Lung microvascular endothelial cell (primary cell): Measurements from ENCODE around the gene RSPH10B. TPM values are rescaled to one million over a fixed set of nuclear protein-coding genes. Genes with fewer than 3 reads are reported as not detected.
"Not testable (repeated sequence)": the region's sequence is repeated elsewhere in the genome, so short reads cannot be mapped to it uniquely, and the experiment has no call there.

ENCODE experiments used
- DNase-seq, 2 donors: peaks; one replicate each; pipeline versions ENCODE4 v3.0.0 to v3.0.0-alpha.2; 2010; ENCODE audit warnings: low read depth in 2 of 2
- total RNA-seq: library from RNA; depleted of rRNA; stranded (reverse); fragments of >200 nt; gene quantifications from 2 replicates; pipeline ENCODE4 v1.2.1, GENCODE V29; 2014

The RSPH10B gene
- total RNA-seq, 1 donor from 2014 or later, result 0.20 TPM

GRCh38 chr7:5930290-5930689, 40.2 kb downstream of the RSPH10B start:
- DNase-seq, result not testable (repeated sequence)

GRCh38 chr7:5926263-5926870, 44.1 kb downstream of the RSPH10B start:
- not testable (repeated sequence) for DNase-seq

- DNase-seq, result not testable (repeated sequence)
These were observed 45.9 kb downstream of the RSPH10B start for GRCh38 chr7:5924630-5925029.

GRCh38 chr7:5924180-5924579, 46.3 kb downstream of the RSPH10B start:
- DNase-seq, result not testable (repeated sequence)

- not testable (repeated sequence) for DNase-seq
These were observed 54.0 kb downstream of the RSPH10B start for GRCh38 chr7:5916529-5916928.

- not testable (repeated sequence) for DNase-seq
These were observed 61.7 kb downstream of the RSPH10B start for GRCh38 chr7:5908835-5909234.

- not testable (repeated sequence) for DNase-seq
These were observed 65.8 kb downstream of the RSPH10B start for GRCh38 chr7:5904726-5905125.

- DNase-seq, result not testable (repeated sequence)
These were observed 67.5 kb downstream of the RSPH10B start for GRCh38 chr7:5903002-5903401.

- DNase-seq, result peak; percentile 37 to 76
These were observed 71.8 kb downstream of the RSPH10B start, which contains the start of gene CCZ1 for GRCh38 chr7:5898480-5899224. Gene CCZ1, plus strand, starts transcription at chr7:5898733. Its CDS starts 67 bp downstream, at chr7:5898800.

GRCh38 chr7:5897369-5897919, 73.0 kb downstream of the RSPH10B start:
- peak in 1 of 2 donors; percentile 14 for DNase-seq

GRCh38 chr7:5892498-5892897, 78.0 kb downstream of the RSPH10B start:
- DNase-seq, result no peak

- not testable (repeated sequence) for DNase-seq
These were observed 80.2 kb downstream of the RSPH10B start for GRCh38 chr7:5890244-5890643.

GRCh38 chr7:5888021-5888420, 82.5 kb downstream of the RSPH10B start:
- DNase-seq, result not testable (repeated sequence)

GRCh38 chr7:5884431-5884830, 86.1 kb downstream of the RSPH10B start:
- not testable (repeated sequence) for DNase-seq

- DNase-seq, result not testable (repeated sequence)
These were observed 90.4 kb downstream of the RSPH10B start for GRCh38 chr7:5880106-5880505.

GRCh38 chr7:5879591-5879990, 90.9 kb downstream of the RSPH10B start:
- not testable (repeated sequence) for DNase-seq

Other genes starting within 250 kb of the RSPH10B start
- gene RNF216, start 189.0 kb downstream of the RSPH10B start, total RNA-seq, result 16.1 and 23.0 TPM in 2 replicates
- not detected in 2 replicates for gene OCM, start 89.9 kb downstream of the RSPH10B start, total RNA-seq
- 39.9 and 44.9 TPM in 2 replicates for gene CCZ1, start 72.0 kb downstream of the RSPH10B start, total RNA-seq
- gene PMS2, start 38.4 kb upstream of the RSPH10B start, total RNA-seq, result 10.9 and 11.8 TPM in 2 replicates
- 34.9 and 38.7 TPM in 2 replicates for gene AIMP2, start 38.6 kb upstream of the RSPH10B start, total RNA-seq
- gene ANKRD61, start 60.7 kb upstream of the RSPH10B start, total RNA-seq, result 0.22 TPM in 1 of 2 replicates, not detected in the other
- 51.4 and 58.1 TPM in 2 replicates for gene EIF2AK1, start 88.5 kb upstream of the RSPH10B start, total RNA-seq
- 2.2 and 3.2 TPM in 2 replicates for gene USP42, start 134.3 kb upstream of the RSPH10B start, total RNA-seq